ENCODE data around the gene RNF212.

DNA sequence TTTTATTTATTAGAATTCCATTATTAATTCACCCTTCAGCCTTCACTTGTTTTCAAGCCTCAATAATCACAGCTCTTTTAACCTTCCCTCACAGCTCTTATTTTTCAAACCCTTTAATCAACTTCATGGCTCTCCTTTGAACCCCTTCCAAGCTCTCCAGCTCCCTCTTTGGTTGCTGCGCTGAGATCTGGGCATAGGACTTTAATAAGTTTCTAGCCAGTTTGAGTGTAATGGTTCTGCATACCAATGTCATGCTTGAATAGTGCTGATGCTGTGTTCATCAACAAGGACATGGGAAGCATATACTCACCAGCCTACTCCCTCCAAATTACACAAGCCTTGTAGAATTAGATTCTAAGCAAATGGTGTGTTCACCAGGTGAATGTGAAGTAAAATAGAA lies 3.5 kb upstream of the RNF212 start:
- TF ChIP-seq OSR1 (CRISPR knock-in tag; IDR thresholded peaks at IDR 0.05) (no peak), PPARA (CRISPR knock-in tag; IDR thresholded peaks at IDR 0.05; ENCODE audit: borderline replicate concordance) (no peak), TOX (CRISPR knock-in tag; IDR thresholded peaks at IDR 0.05; ENCODE audit: borderline replicate concordance) (no peak), ZFP30 (CRISPR knock-in tag; IDR thresholded peaks at IDR 0.05) (no peak), ZNF565 (CRISPR knock-in tag; conservative IDR thresholded peaks at IDR 0.05; ENCODE audit: low read depth) (no peak), SNAI2 (CRISPR knock-in tag; IDR thresholded peaks at IDR 0.05) (no peak)
- TF ChIP-seq, protein P1, sequence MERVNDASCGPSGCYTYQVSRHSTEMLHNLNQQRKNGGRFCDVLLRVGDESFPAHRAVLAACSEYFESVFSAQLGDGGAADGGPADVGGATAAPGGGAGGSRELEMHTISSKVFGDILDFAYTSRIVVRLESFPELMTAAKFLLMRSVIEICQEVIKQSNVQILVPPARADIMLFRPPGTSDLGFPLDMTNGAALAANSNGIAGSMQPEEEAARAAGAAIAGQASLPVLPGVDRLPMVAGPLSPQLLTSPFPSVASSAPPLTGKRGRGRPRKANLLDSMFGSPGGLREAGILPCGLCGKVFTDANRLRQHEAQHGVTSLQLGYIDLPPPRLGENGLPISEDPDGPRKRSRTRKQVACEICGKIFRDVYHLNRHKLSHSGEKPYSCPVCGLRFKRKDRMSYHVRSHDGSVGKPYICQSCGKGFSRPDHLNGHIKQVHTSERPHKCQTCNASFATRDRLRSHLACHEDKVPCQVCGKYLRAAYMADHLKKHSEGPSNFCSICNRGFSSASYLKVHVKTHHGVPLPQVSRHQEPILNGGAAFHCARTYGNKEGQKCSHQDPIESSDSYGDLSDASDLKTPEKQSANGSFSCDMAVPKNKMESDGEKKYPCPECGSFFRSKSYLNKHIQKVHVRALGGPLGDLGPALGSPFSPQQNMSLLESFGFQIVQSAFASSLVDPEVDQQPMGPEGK (CRISPR knock-in tag; IDR thresholded peaks at IDR 0.05; ENCODE audit: borderline replicate concordance), result no peak
- TF ChIP-seq, protein P2, sequence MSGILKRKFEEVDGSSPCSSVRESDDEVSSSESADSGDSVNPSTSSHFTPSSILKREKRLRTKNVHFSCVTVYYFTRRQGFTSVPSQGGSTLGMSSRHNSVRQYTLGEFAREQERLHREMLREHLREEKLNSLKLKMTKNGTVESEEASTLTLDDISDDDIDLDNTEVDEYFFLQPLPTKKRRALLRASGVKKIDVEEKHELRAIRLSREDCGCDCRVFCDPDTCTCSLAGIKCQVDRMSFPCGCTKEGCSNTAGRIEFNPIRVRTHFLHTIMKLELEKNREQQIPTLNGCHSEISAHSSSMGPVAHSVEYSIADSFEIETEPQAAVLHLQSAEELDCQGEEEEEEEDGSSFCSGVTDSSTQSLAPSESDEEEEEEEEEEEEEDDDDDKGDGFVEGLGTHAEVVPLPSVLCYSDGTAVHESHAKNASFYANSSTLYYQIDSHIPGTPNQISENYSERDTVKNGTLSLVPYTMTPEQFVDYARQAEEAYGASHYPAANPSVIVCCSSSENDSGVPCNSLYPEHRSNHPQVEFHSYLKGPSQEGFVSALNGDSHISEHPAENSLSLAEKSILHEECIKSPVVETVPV (CRISPR knock-in tag; IDR thresholded peaks at IDR 0.05), result no peak
